Measurements from ENCODE around the gene CCDC190. TPM values are rescaled to one million over a fixed set of nuclear protein-coding genes. Genes with fewer than 3 reads are reported as not detected.

CCDC190 gene
- total RNA-seq, 1 donor from 2014 or later = not detected

DNA sequence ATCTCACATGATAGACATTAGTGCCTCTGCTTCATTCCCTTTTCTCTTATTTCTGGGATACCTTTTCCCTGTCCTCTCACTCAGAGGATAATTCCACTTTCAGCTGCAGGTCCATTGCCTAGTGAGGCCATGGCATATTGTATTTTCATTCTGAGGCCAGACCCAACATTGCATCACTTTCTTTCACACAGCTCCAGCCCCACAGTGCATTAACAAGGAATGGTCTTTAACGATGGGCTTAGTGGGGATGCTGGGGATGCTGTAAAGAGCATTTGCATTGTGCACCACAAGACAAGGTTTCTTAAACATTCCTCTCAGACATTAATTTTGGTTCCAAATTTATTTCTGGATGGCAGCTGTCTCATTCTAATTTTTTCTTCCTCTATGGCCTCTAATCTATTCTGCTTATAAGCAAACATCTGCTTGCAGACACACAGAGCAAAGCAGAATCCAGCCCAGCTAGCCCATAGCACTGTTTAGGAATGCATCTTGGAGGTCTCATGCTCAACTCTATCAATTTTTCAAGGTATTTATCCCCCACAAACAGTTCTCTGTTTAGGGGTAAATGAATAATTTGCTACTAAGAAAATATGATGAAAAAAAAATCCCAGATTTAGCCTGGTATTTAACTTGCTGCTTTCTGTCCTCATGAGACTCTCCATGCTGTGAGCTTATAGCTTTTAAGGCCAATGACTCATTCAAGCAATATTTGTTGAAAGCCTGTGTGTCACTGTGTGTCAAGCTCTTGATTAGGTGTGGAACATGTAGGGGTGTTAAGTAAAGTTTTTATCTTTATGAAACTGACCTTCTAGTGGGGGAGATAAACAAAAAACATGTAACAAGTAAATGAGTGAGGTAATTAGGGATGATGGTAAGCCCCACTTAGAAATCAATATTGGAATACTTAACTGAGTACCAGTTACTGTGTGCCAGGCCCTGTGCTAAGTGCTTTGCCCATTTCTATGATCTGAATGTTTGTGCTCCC is 44.5 kb upstream of the CCDC190 start:
- Mint-ChIP-seq H3K36me3 (ENCODE audit: unreplicated experiment) (no peaks in the 10 kb centered on the region), H3K4me3 (ENCODE audit: unreplicated experiment) (peak overlapping the region; percentile 20), H3K4me1 (ENCODE audit: low read depth, unreplicated experiment) (peaks cover 45% of the 10 kb centered on the region), H3K9me3 (ENCODE audit: unreplicated experiment) (peaks cover 3% of the 10 kb centered on the region), H3K27ac (ENCODE audit: unreplicated experiment) (peak overlapping the region; percentile 91), H3K27me3 (ENCODE audit: unreplicated experiment) (no peaks in the 10 kb centered on the region)
- DNase-seq = no peak
- TF ChIP-seq, protein P1, sequence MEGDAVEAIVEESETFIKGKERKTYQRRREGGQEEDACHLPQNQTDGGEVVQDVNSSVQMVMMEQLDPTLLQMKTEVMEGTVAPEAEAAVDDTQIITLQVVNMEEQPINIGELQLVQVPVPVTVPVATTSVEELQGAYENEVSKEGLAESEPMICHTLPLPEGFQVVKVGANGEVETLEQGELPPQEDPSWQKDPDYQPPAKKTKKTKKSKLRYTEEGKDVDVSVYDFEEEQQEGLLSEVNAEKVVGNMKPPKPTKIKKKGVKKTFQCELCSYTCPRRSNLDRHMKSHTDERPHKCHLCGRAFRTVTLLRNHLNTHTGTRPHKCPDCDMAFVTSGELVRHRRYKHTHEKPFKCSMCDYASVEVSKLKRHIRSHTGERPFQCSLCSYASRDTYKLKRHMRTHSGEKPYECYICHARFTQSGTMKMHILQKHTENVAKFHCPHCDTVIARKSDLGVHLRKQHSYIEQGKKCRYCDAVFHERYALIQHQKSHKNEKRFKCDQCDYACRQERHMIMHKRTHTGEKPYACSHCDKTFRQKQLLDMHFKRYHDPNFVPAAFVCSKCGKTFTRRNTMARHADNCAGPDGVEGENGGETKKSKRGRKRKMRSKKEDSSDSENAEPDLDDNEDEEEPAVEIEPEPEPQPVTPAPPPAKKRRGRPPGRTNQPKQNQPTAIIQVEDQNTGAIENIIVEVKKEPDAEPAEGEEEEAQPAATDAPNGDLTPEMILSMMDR (IDR thresholded peaks at IDR 0.05; ENCODE audit: partially characterized antibody, unreplicated experiment) = no peak

DNA sequence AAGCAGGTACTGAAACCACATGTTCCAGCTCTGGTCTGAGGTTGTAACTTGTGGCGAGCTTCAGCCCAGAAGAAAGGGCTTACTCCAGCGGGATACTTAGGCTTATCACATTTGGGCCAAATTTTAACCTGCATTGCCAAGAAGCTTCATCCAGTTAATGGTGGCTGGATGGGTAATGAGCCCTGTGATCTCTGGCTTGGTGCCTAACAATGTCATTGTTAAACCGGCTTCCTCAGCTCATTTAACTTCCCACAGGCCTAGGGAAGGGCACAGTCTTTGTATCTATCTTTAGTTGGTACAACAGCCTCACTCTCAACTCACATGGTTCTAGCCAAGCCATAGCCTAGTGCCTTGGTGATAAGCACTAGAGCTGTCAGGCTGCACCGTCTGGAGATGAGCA is 43.6 kb upstream of the CCDC190 start:
- H3K4me3 Mint-ChIP-seq (ENCODE audit: unreplicated experiment) = no peak overlapping the region
- H3K36me3 Mint-ChIP-seq (ENCODE audit: unreplicated experiment) = no peaks in the 10 kb centered on the region
- H3K4me1 Mint-ChIP-seq (ENCODE audit: low read depth, unreplicated experiment) = peaks cover 45% of the 10 kb centered on the region
- H3K9me3 Mint-ChIP-seq (ENCODE audit: unreplicated experiment) = peaks cover 3% of the 10 kb centered on the region
- TF ChIP-seq, protein P1 (IDR thresholded peaks at IDR 0.05; ENCODE audit: partially characterized antibody, unreplicated experiment) = no peak
- no peak for DNase-seq
- peak overlapping the region; percentile 91 for H3K27ac Mint-ChIP-seq (ENCODE audit: unreplicated experiment)
- H3K27me3 Mint-ChIP-seq (ENCODE audit: unreplicated experiment) = no peaks in the 10 kb centered on the region

DNA sequence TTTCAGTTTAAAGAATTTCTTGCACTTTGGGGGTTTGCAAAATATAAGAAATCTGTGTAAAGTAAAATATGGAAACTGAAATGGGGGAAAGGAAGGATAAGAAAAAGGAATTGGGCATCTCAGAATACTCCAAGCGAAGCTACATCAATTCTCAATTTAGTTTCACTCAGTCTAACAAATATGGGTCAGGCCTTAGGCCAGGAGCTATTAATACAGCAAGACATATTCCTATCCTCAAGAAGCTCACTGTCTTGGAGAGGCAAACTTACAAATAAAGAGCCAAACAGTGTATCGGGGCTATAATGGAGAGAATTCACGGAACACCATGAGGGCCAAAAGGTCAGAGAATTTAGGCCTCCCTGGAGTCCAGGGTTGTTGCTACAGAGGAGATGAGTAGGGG is 43.0 kb upstream of the CCDC190 start:
- Mint-ChIP-seq H3K27ac (ENCODE audit: unreplicated experiment) (peak overlapping the region; percentile 74), H3K4me3 (ENCODE audit: unreplicated experiment) (peak overlapping the region; percentile 5), H3K4me1 (ENCODE audit: low read depth, unreplicated experiment) (peaks cover 45% of the 10 kb centered on the region), H3K36me3 (ENCODE audit: unreplicated experiment) (no peaks in the 10 kb centered on the region), H3K9me3 (ENCODE audit: unreplicated experiment) (peaks cover 3% of the 10 kb centered on the region), H3K27me3 (ENCODE audit: unreplicated experiment) (no peaks in the 10 kb centered on the region)
- no peak for DNase-seq
- TF ChIP-seq, protein P1 (IDR thresholded peaks at IDR 0.05; ENCODE audit: partially characterized antibody, unreplicated experiment) = no peak

DNA sequence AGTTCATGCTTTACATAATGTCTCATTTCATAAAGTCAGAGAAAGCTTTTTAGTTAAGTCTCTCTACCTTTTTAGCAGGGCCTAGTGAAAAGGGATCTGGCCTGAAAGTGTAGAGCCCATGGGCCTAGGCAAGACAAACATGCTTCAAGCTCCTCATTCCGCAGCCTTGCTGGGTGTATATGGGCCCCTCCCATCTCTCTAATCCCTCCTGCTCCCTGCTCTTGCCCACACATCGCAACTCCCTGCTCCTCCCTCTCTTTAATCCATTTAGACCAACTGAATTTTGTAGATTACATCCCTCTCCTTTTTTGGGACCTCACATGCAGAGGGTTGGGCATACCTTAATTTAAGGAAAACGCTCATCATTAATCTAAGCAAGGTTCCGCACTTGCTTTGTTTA is 42.3 kb upstream of the CCDC190 start:
- H3K4me3 Mint-ChIP-seq (ENCODE audit: unreplicated experiment) = peak overlapping the region; percentile 30
- peaks cover 3% of the 10 kb centered on the region for H3K9me3 Mint-ChIP-seq (ENCODE audit: unreplicated experiment)
- peak overlapping the region; percentile 74 for H3K27ac Mint-ChIP-seq (ENCODE audit: unreplicated experiment)
- TF ChIP-seq, protein P1 (IDR thresholded peaks at IDR 0.05; ENCODE audit: partially characterized antibody, unreplicated experiment) = no peak
- no peaks in the 10 kb centered on the region for H3K27me3 Mint-ChIP-seq (ENCODE audit: unreplicated experiment)
- H3K4me1 Mint-ChIP-seq (ENCODE audit: low read depth, unreplicated experiment) = peaks cover 45% of the 10 kb centered on the region
- no peaks in the 10 kb centered on the region for H3K36me3 Mint-ChIP-seq (ENCODE audit: unreplicated experiment)
- no peak for DNase-seq

- no peaks in the 10 kb centered on the region for H3K36me3 Mint-ChIP-seq (ENCODE audit: unreplicated experiment)
- TF ChIP-seq, protein P1 (IDR thresholded peaks at IDR 0.05; ENCODE audit: partially characterized antibody, unreplicated experiment) = no peak
- H3K27me3 Mint-ChIP-seq (ENCODE audit: unreplicated experiment) = no peaks in the 10 kb centered on the region
Observed at GRCh38 chr1:162902416-162902815, 41.4 kb upstream of the CCDC190 start.

More at GRCh38 chr1:162902416-162902815, 41.4 kb upstream of the CCDC190 start:
- H3K9me3 Mint-ChIP-seq (ENCODE audit: unreplicated experiment) = peaks cover 3% of the 10 kb centered on the region
- no peak overlapping the region for H3K4me3 Mint-ChIP-seq (ENCODE audit: unreplicated experiment)
- no peak for DNase-seq
- H3K4me1 Mint-ChIP-seq (ENCODE audit: low read depth, unreplicated experiment) = peaks cover 45% of the 10 kb centered on the region
- H3K27ac Mint-ChIP-seq (ENCODE audit: unreplicated experiment) = peak overlapping the region; percentile 74

Measured in glutamatergic neuron (in vitro differentiated cells).